NB4 (cell line): ENCODE results near the gene ADH1C.
"Not testable (repeated sequence)": the region's sequence is repeated elsewhere in the genome, so short reads cannot be mapped to it uniquely, and the experiment has no call there.

Experiments
- DNase-seq: peaks from one replicate; pipeline ENCODE4 v3.0.0; 2010; ENCODE audit warnings: low read depth
- H3K4me3 ChIP-seq: one replicate; pipeline ENCODE4 v1.5.1; 2011; ENCODE audit warnings: mild to moderate bottlenecking, low read depth, low read length, moderate library complexity
- MYC ChIP-seq: IDR thresholded peaks from 2 replicates; pipeline ENCODE4 v1.6.1; 2011; ENCODE audit warnings: low read depth, low read length
- POLR2A ChIP-seq: IDR thresholded peaks from 2 replicates; pipeline ENCODE4 v1.6.1; 2011; ENCODE audit warnings: mild to moderate bottlenecking; ENCODE audit not compliant: insufficient read length; ENCODE audit errors: extremely low read depth
- TF ChIP-seq, protein P1 (sequence below): IDR thresholded peaks from one replicate; pipeline ENCODE4 v1.5.1; 2012; ENCODE audit warnings: low read depth, low read length
- TF ChIP-seq, protein P2 (sequence below): IDR thresholded peaks from 2 replicates; pipeline ENCODE4 v1.6.1; 2011; ENCODE audit warnings: low read depth, low read length

ADH1C gene

DNA sequence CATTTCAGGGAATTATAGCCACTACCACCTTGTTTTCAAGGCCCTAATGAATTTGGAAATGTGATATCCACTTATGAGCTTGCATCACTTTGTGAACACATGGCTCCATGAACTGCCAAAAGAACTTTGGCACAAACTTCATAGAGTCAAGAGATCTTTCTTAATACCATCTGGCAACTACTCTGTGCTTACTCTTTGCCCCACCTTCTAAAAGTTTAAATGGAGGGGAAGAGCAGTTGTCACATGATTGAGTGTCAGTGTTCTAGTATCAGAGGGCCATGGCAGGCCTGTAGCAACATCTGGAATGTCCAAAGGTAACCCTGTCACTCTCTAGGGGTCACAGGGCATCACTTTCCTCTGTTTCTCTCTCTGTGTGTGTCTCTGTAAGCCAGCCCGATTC, 28.8 kb downstream of the ADH1C start:
- TF ChIP-seq POLR2A = no peak
- no peak for TF ChIP-seq MYC
- TF ChIP-seq, protein P1, sequence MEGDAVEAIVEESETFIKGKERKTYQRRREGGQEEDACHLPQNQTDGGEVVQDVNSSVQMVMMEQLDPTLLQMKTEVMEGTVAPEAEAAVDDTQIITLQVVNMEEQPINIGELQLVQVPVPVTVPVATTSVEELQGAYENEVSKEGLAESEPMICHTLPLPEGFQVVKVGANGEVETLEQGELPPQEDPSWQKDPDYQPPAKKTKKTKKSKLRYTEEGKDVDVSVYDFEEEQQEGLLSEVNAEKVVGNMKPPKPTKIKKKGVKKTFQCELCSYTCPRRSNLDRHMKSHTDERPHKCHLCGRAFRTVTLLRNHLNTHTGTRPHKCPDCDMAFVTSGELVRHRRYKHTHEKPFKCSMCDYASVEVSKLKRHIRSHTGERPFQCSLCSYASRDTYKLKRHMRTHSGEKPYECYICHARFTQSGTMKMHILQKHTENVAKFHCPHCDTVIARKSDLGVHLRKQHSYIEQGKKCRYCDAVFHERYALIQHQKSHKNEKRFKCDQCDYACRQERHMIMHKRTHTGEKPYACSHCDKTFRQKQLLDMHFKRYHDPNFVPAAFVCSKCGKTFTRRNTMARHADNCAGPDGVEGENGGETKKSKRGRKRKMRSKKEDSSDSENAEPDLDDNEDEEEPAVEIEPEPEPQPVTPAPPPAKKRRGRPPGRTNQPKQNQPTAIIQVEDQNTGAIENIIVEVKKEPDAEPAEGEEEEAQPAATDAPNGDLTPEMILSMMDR = no peak
- TF ChIP-seq, protein P2, sequence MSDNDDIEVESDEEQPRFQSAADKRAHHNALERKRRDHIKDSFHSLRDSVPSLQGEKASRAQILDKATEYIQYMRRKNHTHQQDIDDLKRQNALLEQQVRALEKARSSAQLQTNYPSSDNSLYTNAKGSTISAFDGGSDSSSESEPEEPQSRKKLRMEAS = no peak
- no peak overlapping the region for H3K4me3 ChIP-seq
- DNase-seq = no peak

DNA sequence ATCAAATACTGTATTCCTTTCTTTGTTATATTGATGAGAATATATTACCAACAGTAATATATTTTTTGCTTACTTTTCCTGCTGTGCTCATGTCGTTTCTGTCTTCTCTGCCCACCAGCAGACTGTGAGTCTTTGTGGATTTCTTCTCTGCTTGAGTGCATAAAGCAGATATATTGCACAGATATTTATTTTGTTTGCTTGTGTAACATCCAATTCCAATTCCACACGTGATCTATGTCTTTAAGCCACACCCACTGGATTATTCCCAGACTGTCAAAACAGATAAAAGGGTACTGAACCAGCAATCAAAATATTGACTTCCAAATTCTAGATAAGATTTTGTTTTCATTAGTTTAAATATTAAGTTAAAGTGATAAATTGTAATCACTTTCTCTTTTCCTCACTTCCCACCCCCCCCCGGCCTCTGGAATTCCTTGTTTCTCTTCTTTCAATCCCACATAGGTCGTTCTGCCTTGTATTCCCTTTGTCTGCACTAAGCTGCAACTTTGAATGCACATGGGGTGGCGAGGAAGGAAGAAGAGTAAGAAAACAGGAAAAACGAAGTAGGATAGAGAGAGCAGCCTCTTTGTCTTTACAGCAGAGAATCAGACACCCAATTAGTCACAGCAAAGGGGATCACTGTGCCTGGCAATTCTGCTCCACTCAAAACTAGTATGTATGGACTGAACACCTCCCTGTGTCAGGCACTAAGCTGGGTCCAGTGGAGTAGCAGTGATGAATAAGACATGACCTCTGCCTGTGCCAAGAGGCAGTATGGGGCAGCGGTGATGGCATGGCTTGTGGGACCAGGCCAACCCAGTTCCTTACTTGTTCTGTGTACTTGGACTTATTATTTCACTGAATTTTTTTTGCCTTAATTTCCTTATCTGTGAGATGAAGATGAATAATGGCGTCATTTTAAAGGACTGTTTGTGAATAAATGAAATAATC, 31.0 kb downstream of the ADH1C start, which contains the start of gene ADH1B:
ADH1B (minus strand) TSS at position 161 of the 951 bp plus-strand sequence; CDS start at position 91, 70 bp downstream.
- TF ChIP-seq, protein P2 = no peak
- TF ChIP-seq, protein P1 = no peak
- TF ChIP-seq MYC (no peak), POLR2A (no peak)
- H3K4me3 ChIP-seq = no peak within 1 kb of the TSS
- no peak for DNase-seq

DNA sequence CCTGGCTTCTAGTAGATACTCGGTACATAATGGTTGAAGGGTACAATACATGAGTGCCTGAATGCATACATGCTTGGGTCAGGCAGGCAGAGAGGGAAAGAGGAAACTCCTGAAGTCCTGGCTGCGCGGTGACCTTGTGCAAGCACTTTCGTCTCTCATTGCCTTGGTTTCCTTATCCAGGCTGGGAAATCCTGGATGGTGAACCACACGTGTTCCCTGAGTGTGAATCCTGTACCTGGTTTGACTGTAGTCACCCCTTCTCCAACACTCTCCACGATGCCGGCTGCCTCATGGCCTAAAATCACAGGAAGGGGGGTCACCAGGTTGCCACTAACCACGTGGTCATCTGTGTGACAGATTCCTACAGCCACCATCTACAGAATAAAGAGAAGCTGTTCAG, 34.7 kb downstream of the ADH1C start:
- not testable (repeated sequence) for H3K4me3 ChIP-seq, DNase-seq

DNA sequence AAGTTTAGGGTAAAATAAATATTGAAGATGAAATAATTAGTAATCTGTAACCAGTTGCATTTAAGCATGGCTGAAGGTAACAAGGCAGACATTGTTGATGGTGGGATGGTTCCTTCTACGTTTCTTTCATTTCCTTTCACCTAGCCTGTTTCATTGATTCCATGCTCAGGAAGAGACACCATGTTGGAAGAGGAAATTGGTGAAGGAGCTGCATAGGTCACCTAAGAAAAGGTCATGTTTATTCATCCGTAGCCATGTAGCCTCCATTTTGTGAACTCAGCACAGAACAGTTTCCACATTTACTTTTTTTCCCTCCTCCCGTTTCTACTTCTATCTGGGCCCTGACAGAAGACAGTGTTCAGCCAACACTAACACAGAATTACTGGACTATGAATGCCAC, 35.2 kb downstream of the ADH1C start:
- TF ChIP-seq, protein P2 = no peak
- no peak for TF ChIP-seq POLR2A
- TF ChIP-seq, protein P1 = no peak
- no peak for TF ChIP-seq MYC
- DNase-seq = no peak
- no peak overlapping the region for H3K4me3 ChIP-seq

DNA sequence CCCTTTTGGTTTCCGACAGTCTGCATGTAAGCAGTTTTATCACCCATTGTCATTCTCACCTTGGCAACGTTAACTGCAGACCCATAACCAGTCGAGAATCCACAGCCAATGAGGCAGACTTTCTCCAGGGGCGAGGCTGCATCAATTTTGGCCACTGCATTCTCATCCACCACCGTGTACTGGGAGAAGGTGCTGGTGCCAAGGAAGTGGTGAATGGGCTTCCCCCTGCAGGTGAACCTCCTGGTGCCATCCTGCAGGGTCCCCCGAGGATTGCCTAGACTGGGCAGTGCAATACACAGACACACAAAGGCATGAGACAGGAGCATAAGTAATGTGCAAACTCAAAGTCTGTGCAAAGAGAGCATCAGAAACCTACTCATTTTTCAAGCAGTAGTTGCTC, 36.7 kb downstream of the ADH1C start:
- DNase-seq = no peak
- no peak for TF ChIP-seq MYC
- TF ChIP-seq, protein P2 = no peak
- TF ChIP-seq, protein P1 = no peak
- no peak for TF ChIP-seq POLR2A
- H3K4me3 ChIP-seq = no peak overlapping the region

DNA sequence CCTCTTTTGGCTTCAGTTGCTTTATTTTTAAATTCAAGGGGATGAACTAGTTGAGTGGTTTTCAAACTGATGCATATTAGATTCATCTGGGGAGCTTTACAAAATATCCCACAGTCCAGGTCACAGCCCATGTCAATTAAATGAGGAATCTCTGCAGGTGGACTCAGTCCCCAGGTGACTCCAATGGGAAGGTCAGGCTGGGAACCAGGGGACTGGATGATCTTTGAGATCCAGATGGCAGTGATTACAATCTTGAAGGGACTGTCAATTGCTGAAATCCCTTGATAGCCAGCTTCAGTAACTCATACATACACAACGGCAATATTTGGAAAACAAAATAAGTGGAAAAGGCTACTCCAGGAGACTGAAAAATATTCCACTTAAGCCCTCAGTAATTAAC, 38.3 kb downstream of the ADH1C start:
- TF ChIP-seq, protein P1 = no peak
- DNase-seq = no peak
- no peak overlapping the region for H3K4me3 ChIP-seq
